A673 (cell line): ENCODE data around the gene IL25.

Experiments used
- CTCF ChIP-seq: fragments of 300-800, 200-600 bp; sonication (generic); conservative IDR thresholded peaks from 2 replicates; pipeline ENCODE4 v1.5.1; 2017; ENCODE audit warnings: low read depth, mild to moderate bottlenecking, antibody characterized with exemption, low read length, moderate library complexity, mixed read lengths
- EZH2 ChIP-seq: fragments of 200-600 bp; sonication (generic); IDR thresholded peaks from 2 replicates; pipeline ENCODE4 v1.6.1; 2017; ENCODE audit warnings: borderline replicate concordance, low read depth, mild to moderate bottlenecking, mixed read lengths, antibody characterized with exemption, low read length; ENCODE audit not compliant: poor library complexity, severe bottlenecking

GRCh38 chr14:23405096-23405495 is 32.5 kb downstream of the IL25 start:
- TF ChIP-seq CTCF (no peak), EZH2 (no peak)
